ENCODE measurements around the gene SLCO2A1. TPM values are rescaled to one million over a fixed set of nuclear protein-coding genes. Genes with fewer than 3 reads are reported as not detected.

The SLCO2A1 gene
- total and polyA plus RNA-seq, 2 experiments from 2014 or later: 0.31 to 1.0 TPM

DNA sequence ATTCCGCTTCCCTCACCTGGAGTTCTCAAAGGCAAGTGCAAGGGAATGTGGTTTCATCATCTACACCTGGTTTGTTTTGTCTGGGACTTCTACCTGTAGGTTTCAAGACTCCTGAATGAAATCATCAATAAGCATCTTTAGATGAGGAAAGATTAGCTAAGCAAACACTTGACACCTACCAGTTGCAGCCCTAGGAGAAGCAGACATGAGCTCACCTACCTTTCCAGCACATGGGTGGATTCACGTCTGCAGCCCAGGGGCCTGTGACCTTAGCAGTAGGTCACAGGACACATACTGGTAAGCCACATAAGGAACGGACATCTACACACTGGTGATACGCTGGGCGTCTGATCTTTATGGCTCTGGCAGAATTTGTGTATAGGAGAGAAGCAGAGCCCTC lies 26.7 kb downstream of the SLCO2A1 start:
- Histone ChIP-seq H3K27me3 (ENCODE audit: insufficient read depth) (no peaks in the 10 kb centered on the region), H3K27ac (ENCODE audit: low read depth) (no peak overlapping the region), H2AFZ (no peak overlapping the region), H3K4me1 (ENCODE audit: insufficient read depth) (no peaks in the 10 kb centered on the region), H3K79me2 (replicated peaks; ENCODE audit: insufficient read depth) (no peaks in the 10 kb centered on the region), H3K36me3 (ENCODE audit: insufficient read depth) (no peaks in the 10 kb centered on the region), H4K20me1 (replicated peaks; ENCODE audit: insufficient read depth) (no peaks in the 10 kb centered on the region), H3K4me3 (no peak overlapping the region), H3F3A (replicated peaks; ENCODE audit: low read depth) (no peaks in the 10 kb centered on the region), H3K4me2 (no peak overlapping the region), H3K9me2 (ENCODE audit: insufficient read depth) (no peaks in the 10 kb centered on the region; the same call in 1 of the 2 replicates)
- Mint-ChIP-seq H3K4me1 (no peaks in the 10 kb centered on the region), H3K36me3 (ENCODE audit: low read depth) (no peaks in the 10 kb centered on the region), H3K27me3 (ENCODE audit: insufficient read depth, low read depth, poor library complexity) (peaks cover 9% of the 10 kb centered on the region), H3K9me3 (peaks cover 8% of the 10 kb centered on the region), H3K27ac (no peak overlapping the region), H3K4me3 (no peak overlapping the region)
- TF ChIP-seq CREB1 (CRISPR knock-in tag; IDR thresholded peaks at IDR 0.05; ENCODE audit: low read depth): no peak
- TF ChIP-seq ZNF331 (CRISPR knock-in tag; IDR thresholded peaks at IDR 0.05; ENCODE audit: low read depth): no peak
- TF ChIP-seq STAT1 (IDR thresholded peaks at IDR 0.05; ENCODE audit: unreplicated experiment): no peak
- TF ChIP-seq, protein P1, sequence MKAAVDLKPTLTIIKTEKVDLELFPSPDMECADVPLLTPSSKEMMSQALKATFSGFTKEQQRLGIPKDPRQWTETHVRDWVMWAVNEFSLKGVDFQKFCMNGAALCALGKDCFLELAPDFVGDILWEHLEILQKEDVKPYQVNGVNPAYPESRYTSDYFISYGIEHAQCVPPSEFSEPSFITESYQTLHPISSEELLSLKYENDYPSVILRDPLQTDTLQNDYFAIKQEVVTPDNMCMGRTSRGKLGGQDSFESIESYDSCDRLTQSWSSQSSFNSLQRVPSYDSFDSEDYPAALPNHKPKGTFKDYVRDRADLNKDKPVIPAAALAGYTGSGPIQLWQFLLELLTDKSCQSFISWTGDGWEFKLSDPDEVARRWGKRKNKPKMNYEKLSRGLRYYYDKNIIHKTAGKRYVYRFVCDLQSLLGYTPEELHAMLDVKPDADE (IDR thresholded peaks at IDR 0.05): no peak
- TF ChIP-seq EZH2 (IDR thresholded peaks at IDR 0.05; ENCODE audit: low read depth, unreplicated experiment): no peak
- ATAC-seq: no peak
- DNase-seq (ENCODE audit: low spot score): no peak

- no peaks in the 10 kb centered on the region for H3K4me1 ChIP-seq (ENCODE audit: insufficient read depth)
- H3K27ac ChIP-seq (ENCODE audit: low read depth): no peak overlapping the region
- Mint-ChIP-seq H3K36me3 (ENCODE audit: low read depth) (no peaks in the 10 kb centered on the region), H3K4me1 (no peaks in the 10 kb centered on the region), H3K27ac (no peak overlapping the region), H3K4me3 (no peak overlapping the region), H3K27me3 (ENCODE audit: insufficient read depth, low read depth, poor library complexity) (peaks cover 9% of the 10 kb centered on the region), H3K9me3 (peaks cover 8% of the 10 kb centered on the region)
- DNase-seq (ENCODE audit: low spot score): no peak
- no peaks in the 10 kb centered on the region for H4K20me1 ChIP-seq (replicated peaks; ENCODE audit: insufficient read depth)
- H3K4me3 ChIP-seq: no peak overlapping the region
- no peaks in the 10 kb centered on the region; the same call in 1 of the 2 replicates for H3K9me2 ChIP-seq (ENCODE audit: insufficient read depth)
- no peaks in the 10 kb centered on the region for H3K36me3 ChIP-seq (ENCODE audit: insufficient read depth)
- no peak overlapping the region for H3K4me2 ChIP-seq
- ATAC-seq: no peak
- no peaks in the 10 kb centered on the region for H3F3A ChIP-seq (replicated peaks; ENCODE audit: low read depth)
- no peak overlapping the region for H2AFZ ChIP-seq
- no peaks in the 10 kb centered on the region for H3K79me2 ChIP-seq (replicated peaks; ENCODE audit: insufficient read depth)
- no peaks in the 10 kb centered on the region for H3K27me3 ChIP-seq (ENCODE audit: insufficient read depth)
- TF ChIP-seq ZNF331 (CRISPR knock-in tag; IDR thresholded peaks at IDR 0.05; ENCODE audit: low read depth) (no peak), EZH2phosphoT487 (IDR thresholded peaks at IDR 0.05; ENCODE audit: unreplicated experiment) (no peak), ZNF114 (CRISPR knock-in tag; IDR thresholded peaks at IDR 0.05) (no peak), JUNB (IDR thresholded peaks at IDR 0.05; ENCODE audit: unreplicated experiment) (no peak), NANOG (IDR thresholded peaks at IDR 0.05; ENCODE audit: borderline replicate concordance) (no peak)
- TF ChIP-seq, protein P1 (IDR thresholded peaks at IDR 0.05): no peak
- TF ChIP-seq, protein P2, sequence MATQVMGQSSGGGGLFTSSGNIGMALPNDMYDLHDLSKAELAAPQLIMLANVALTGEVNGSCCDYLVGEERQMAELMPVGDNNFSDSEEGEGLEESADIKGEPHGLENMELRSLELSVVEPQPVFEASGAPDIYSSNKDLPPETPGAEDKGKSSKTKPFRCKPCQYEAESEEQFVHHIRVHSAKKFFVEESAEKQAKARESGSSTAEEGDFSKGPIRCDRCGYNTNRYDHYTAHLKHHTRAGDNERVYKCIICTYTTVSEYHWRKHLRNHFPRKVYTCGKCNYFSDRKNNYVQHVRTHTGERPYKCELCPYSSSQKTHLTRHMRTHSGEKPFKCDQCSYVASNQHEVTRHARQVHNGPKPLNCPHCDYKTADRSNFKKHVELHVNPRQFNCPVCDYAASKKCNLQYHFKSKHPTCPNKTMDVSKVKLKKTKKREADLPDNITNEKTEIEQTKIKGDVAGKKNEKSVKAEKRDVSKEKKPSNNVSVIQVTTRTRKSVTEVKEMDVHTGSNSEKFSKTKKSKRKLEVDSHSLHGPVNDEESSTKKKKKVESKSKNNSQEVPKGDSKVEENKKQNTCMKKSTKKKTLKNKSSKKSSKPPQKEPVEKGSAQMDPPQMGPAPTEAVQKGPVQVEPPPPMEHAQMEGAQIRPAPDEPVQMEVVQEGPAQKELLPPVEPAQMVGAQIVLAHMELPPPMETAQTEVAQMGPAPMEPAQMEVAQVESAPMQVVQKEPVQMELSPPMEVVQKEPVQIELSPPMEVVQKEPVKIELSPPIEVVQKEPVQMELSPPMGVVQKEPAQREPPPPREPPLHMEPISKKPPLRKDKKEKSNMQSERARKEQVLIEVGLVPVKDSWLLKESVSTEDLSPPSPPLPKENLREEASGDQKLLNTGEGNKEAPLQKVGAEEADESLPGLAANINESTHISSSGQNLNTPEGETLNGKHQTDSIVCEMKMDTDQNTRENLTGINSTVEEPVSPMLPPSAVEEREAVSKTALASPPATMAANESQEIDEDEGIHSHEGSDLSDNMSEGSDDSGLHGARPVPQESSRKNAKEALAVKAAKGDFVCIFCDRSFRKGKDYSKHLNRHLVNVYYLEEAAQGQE (IDR thresholded peaks at IDR 0.05; ENCODE audit: unreplicated experiment): no peak
Observed at GRCh38 chr3:134002306-134002705, 27.4 kb downstream of the SLCO2A1 start.

Measured in GM23338 (cell line).